ENCODE results near the gene ZDHHC9. TPM values are rescaled to one million over a fixed set of nuclear protein-coding genes. Genes with fewer than 3 reads are reported as not detected.

Gene ZDHHC9
- total and polyA plus RNA-seq, 4 donors: 17.4 to 74.6 (median 40.6) TPM

DNA sequence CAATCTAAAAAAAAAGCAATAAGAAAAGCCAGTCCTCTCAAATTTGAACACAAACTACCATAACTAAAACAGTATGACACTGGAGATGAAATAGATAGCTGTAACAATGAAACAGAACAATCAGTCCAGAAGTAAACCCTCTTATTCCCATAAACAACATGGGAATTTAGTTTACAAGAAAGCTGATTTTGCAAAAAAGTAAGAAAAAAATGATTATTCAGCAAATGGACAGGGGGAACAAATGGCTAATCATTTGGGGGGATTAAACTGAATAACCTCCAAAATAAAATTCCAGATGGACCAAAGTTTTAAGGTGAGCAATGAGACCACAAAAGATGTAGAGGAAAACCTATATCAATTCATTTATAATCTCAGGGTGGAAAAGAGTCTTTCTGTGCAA lies 80.0 kb downstream of the ZDHHC9 start:
- ATAC-seq (ENCODE audit: insufficient read depth, low FRiP score): no peak
- TF ChIP-seq, protein P1, sequence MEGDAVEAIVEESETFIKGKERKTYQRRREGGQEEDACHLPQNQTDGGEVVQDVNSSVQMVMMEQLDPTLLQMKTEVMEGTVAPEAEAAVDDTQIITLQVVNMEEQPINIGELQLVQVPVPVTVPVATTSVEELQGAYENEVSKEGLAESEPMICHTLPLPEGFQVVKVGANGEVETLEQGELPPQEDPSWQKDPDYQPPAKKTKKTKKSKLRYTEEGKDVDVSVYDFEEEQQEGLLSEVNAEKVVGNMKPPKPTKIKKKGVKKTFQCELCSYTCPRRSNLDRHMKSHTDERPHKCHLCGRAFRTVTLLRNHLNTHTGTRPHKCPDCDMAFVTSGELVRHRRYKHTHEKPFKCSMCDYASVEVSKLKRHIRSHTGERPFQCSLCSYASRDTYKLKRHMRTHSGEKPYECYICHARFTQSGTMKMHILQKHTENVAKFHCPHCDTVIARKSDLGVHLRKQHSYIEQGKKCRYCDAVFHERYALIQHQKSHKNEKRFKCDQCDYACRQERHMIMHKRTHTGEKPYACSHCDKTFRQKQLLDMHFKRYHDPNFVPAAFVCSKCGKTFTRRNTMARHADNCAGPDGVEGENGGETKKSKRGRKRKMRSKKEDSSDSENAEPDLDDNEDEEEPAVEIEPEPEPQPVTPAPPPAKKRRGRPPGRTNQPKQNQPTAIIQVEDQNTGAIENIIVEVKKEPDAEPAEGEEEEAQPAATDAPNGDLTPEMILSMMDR (IDR thresholded peaks at IDR 0.05; ENCODE audit: control extremely low read depth, extremely low read depth): no peak
- H3K36me3 ChIP-seq (ENCODE audit: control insufficient read depth in 4 of 4, insufficient read depth in 4 of 4, low read length in 4 of 4): no peaks in the 10 kb centered on the region

DNA sequence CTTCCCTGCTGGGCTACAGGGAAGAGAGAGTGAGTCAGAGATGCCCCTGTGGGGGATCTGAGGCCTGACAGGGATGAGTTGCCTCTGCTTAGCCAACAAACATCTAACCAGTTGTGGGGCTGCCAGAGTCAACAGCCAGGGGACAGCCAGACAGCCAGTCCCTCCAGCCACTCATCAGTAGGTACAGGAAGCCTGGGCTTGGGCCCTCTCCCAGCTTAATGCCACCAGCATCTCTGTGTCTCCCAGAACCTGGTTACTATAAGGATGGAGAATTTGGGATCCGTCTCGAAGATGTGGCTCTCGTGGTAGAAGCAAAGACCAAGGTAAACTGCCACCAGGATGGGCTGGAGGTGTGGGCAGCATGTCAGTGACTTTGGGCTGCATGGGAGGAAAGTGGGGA lies 81.2 kb downstream of the ZDHHC9 start:
- Histone ChIP-seq H3K36me3 (ENCODE audit: control insufficient read depth in 4 of 4, insufficient read depth in 4 of 4, low read length in 4 of 4) (no peaks in the 10 kb centered on the region), H3K4me1 (ENCODE audit: control insufficient read depth in 5 of 5, insufficient read depth in 5 of 5, low read length in 5 of 5) (no peaks in the 10 kb centered on the region), H3K9me3 (ENCODE audit: control insufficient read depth in 4 of 4, insufficient read depth in 3 of 4, low read length in 3 of 4) (no peaks in the 10 kb centered on the region), H3K4me3 (no peak overlapping the region), H3K27ac (ENCODE audit: low read depth in 1 of 2, low read length in 1 of 2) (no peak overlapping the region), H3K9ac (ENCODE audit: insufficient read depth in 1 of 2, low read length in 2 of 2) (no peak overlapping the region), H3K27me3 (ENCODE audit: control insufficient read depth in 3 of 3, insufficient read depth in 3 of 3, low read length in 2 of 3) (no peaks in the 10 kb centered on the region)
- 90 to 97% methylated on average over 3 of the region's 3 CpGs for WGBS, 2 donors
- ATAC-seq (ENCODE audit: insufficient read depth, low FRiP score) (no peak), DNase-seq (no peak)
- TF ChIP-seq, protein P1 (IDR thresholded peaks at IDR 0.05; ENCODE audit: control extremely low read depth, extremely low read depth): no peak

More for the DNA sequence above, 80.0 kb downstream of the ZDHHC9 start:
- no peak overlapping the region for H3K27ac ChIP-seq (ENCODE audit: low read depth in 1 of 2, low read length in 1 of 2)
- H3K9ac ChIP-seq (ENCODE audit: insufficient read depth in 1 of 2, low read length in 2 of 2): no peak overlapping the region
- H3K27me3 ChIP-seq (ENCODE audit: control insufficient read depth in 3 of 3, insufficient read depth in 3 of 3, low read length in 2 of 3): no peaks in the 10 kb centered on the region
- no peak overlapping the region for H3K4me3 ChIP-seq
- no peaks in the 10 kb centered on the region for H3K4me1 ChIP-seq (ENCODE audit: control insufficient read depth in 5 of 5, insufficient read depth in 5 of 5, low read length in 5 of 5)
- no peak for DNase-seq
- H3K9me3 ChIP-seq (ENCODE audit: control insufficient read depth in 4 of 4, insufficient read depth in 3 of 4, low read length in 3 of 4): no peaks in the 10 kb centered on the region

DNA sequence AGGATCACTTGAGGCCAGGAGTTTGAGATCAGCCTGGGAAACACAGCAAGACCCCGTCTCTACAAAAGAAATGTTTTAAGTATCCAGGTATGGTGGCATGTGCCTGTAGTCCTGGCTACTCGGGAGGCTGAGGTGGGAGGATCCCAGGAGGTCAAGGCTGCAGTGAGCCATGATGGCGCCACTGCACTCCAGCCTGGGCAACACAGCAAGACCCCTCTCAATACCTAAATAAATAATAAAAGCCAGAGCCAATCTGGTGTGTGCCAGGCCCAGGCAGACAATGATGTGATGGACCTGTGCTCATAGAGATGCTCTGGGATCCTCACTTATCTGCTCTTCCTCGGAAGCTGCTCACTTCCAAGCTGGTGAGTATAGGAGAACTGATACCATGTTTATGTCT lies 82.1 kb downstream of the ZDHHC9 start:
- DNase-seq: no peak
- H3K36me3 ChIP-seq (ENCODE audit: control insufficient read depth in 4 of 4, insufficient read depth in 4 of 4, low read length in 4 of 4): no peaks in the 10 kb centered on the region

DNA sequence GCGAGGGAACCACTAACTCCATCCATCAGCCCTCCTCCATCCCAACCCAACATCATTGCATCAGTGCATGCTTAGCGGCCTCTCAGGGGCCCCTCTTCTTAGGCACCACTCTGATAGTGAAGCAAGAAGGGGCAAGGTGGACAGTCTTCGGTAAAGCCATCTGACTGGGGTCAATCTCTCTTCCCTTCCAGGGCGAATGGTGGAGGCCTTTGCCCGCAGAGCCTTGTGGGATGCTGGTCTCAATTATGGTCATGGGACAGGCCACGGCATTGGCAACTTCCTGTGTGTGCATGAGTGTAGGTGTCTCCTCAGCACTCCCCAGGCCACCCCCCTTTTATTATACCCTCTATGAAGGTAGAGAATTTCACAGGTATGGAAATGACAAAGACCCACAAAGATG lies 82.7 kb downstream of the ZDHHC9 start:
- ATAC-seq (ENCODE audit: insufficient read depth, low FRiP score) (no peak), DNase-seq (no peak)
- H3K27me3 ChIP-seq (ENCODE audit: control insufficient read depth in 3 of 3, insufficient read depth in 3 of 3, low read length in 2 of 3): no peaks in the 10 kb centered on the region
- TF ChIP-seq, protein P1 (IDR thresholded peaks at IDR 0.05; ENCODE audit: control extremely low read depth, extremely low read depth): no peak
- H3K9ac ChIP-seq (ENCODE audit: insufficient read depth in 1 of 2, low read length in 2 of 2): no peak overlapping the region
- H3K27ac ChIP-seq (ENCODE audit: low read depth in 1 of 2, low read length in 1 of 2): no peak overlapping the region
- H3K36me3 ChIP-seq (ENCODE audit: control insufficient read depth in 4 of 4, insufficient read depth in 4 of 4, low read length in 4 of 4): no peaks in the 10 kb centered on the region
- no peaks in the 10 kb centered on the region for H3K4me1 ChIP-seq (ENCODE audit: control insufficient read depth in 5 of 5, insufficient read depth in 5 of 5, low read length in 5 of 5)
- WGBS, 2 donors: 82 to 86% methylated on average over 4 to 6 of the region's 6 CpGs
- H3K4me3 ChIP-seq: no peak overlapping the region
- no peaks in the 10 kb centered on the region for H3K9me3 ChIP-seq (ENCODE audit: control insufficient read depth in 4 of 4, insufficient read depth in 3 of 4, low read length in 3 of 4)

More for the DNA sequence above, 82.1 kb downstream of the ZDHHC9 start:
- 83 to 100% methylated on average over 4 of the region's 4 CpGs for WGBS, 2 donors
- H3K27ac ChIP-seq (ENCODE audit: low read depth in 1 of 2, low read length in 1 of 2): no peak overlapping the region
- H3K4me3 ChIP-seq: no peak overlapping the region
- no peaks in the 10 kb centered on the region for H3K9me3 ChIP-seq (ENCODE audit: control insufficient read depth in 4 of 4, insufficient read depth in 3 of 4, low read length in 3 of 4)
- TF ChIP-seq, protein P1 (IDR thresholded peaks at IDR 0.05; ENCODE audit: control extremely low read depth, extremely low read depth): no peak
- H3K27me3 ChIP-seq (ENCODE audit: control insufficient read depth in 3 of 3, insufficient read depth in 3 of 3, low read length in 2 of 3): no peaks in the 10 kb centered on the region
- H3K9ac ChIP-seq (ENCODE audit: insufficient read depth in 1 of 2, low read length in 2 of 2): no peak overlapping the region
- no peaks in the 10 kb centered on the region for H3K4me1 ChIP-seq (ENCODE audit: control insufficient read depth in 5 of 5, insufficient read depth in 5 of 5, low read length in 5 of 5)
- ATAC-seq (ENCODE audit: insufficient read depth, low FRiP score): no peak
